ENCODE measurements around the gene CAPN15. TPM values are rescaled to one million over a fixed set of nuclear protein-coding genes. Genes with fewer than 3 reads are reported as not detected.

The CAPN15 gene
- total and polyA plus RNA-seq, 9 of the 15 experiments (the other 6 are each of a cell fraction or from before 2014, with no cell fraction given) = 0.62 to 111 (median 14.2) TPM

DNA sequence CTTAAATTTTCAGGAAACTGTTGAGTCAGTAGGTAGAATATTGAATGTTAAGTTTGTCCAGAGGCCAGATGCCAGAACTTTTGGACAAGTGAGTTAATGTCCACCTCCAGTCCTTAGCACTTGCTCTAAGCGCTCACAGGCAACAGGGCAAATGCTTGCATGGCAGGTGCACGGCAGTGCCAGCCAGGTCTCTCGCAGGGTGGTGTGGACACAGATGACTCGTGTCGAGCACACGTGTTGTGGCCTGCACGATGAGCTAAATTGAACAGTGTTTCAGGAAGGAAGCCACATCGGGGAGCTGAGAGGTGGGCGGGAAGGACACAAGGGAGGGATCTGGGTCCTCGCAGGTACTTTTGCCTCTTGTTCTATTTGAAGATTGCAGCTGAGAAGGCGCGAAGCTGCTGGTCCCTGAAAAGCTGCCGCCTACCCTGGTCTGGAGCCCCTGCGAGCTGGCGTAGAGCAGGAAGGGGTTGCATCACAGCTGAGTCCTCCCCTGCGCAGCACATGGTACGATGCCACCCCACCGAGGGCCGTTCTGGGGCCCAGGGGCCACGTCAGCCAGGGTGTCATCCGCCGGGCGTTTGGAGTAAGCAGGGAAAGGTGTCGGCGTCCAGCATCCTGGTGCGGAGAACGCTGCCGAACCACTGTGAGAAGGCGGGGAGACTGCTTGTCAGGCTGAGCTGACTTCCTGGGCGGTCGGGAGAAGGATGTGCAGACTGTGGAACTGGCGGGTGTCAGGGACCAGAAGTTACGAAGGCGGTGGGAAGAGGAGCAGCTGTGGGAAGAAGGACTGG lies 68.6 kb downstream of the CAPN15 start (continued):
- TF ChIP-seq POLR2G (IDR thresholded peaks at IDR 0.05; ENCODE audit: low read depth, low read length) = no peak

DNA sequence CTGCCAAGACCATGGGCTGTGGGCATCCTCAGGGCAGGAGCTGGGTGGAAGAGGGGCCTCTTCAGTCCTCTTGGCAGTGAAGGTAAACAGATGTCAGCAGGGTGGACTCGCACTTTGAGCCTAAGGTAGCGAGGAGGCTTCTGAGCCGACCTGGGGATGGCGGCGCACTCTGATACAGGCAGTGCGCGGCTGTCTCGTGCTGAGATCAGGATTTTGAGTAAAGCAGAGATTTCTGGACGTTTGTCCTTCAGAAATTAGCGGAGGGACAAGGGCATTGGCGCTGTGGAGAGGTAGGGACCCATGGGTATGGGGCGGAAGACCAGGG lies 69.2 kb downstream of the CAPN15 start:
- no peaks in the 10 kb centered on the region for H3K9me3 ChIP-seq (replicated peaks; ENCODE audit: control insufficient read depth, insufficient read depth, low read depth, low read length)
- no peaks in the 10 kb centered on the region for H3K27me3 ChIP-seq (ENCODE audit: control insufficient read depth in 2 of 2, insufficient read depth in 2 of 2, low read length in 2 of 2)
- H3K4me2 ChIP-seq (ENCODE audit: insufficient read depth, low read length) = no peak overlapping the region
- FAIRE-seq (no peak), DNase-seq (ENCODE audit: extremely low read depth in 1 of 4, low spot score in 3 of 4) (no peak), ATAC-seq (no peak)
- H3K9ac ChIP-seq (ENCODE audit: insufficient read depth in 1 of 2, low read depth in 2 of 2, low read length in 2 of 2) = peak overlapping the region in 1 of 2 experiments; percentile 50; a peak in 2 of 4 replicates
- no peak overlapping the region for H3K4me3 ChIP-seq
- peaks cover 70% of the 10 kb centered on the region for H3K79me2 ChIP-seq (ENCODE audit: control insufficient read depth, insufficient read depth, low read length)
- ChIA-PET POLR2A (no interaction called here), CTCF (ENCODE audit: low intra/inter-chr PET ratio) (no interaction called here)
- H3K36me3 ChIP-seq (ENCODE audit: control insufficient read depth, insufficient read depth, low read length) = peaks cover 50% of the 10 kb centered on the region; the same call in 2 of the 3 replicates
- 91% methylated on average over 12 of the region's 12 CpGs for WGBS (ENCODE audit: insufficient coverage, low coverage, missing lambda C conversion rate)
- peaks cover 5% of the 10 kb centered on the region for H3K9me1 ChIP-seq (ENCODE audit: control insufficient read depth, insufficient read depth, low read length)
- in situ Hi-C loops (cut with MboI) (no loop called here), intact Hi-C loops (cut with micrococcal nuclease) (no loop called here)
- H2AFZ ChIP-seq (ENCODE audit: low read depth, low read length) = no peak overlapping the region
- no TSS peak for BruUV-seq (replicated peaks)
- H3K4me1 ChIP-seq (replicated peaks in 1 of 2; ENCODE audit: control insufficient read depth in 2 of 2, insufficient read depth in 2 of 2, low read length in 2 of 2) = peaks cover 0 to 37% of the 10 kb centered on the region in 2 experiments; a peak in 3 of 5 replicates
- H3K27ac ChIP-seq (ENCODE audit: extremely low read depth, low read depth, low read length) = no peak overlapping the region
- H4K20me1 ChIP-seq (replicated peaks; ENCODE audit: control insufficient read depth, insufficient read depth, low read length) = peaks cover 6% of the 10 kb centered on the region
- TF ChIP-seq, protein P1, sequence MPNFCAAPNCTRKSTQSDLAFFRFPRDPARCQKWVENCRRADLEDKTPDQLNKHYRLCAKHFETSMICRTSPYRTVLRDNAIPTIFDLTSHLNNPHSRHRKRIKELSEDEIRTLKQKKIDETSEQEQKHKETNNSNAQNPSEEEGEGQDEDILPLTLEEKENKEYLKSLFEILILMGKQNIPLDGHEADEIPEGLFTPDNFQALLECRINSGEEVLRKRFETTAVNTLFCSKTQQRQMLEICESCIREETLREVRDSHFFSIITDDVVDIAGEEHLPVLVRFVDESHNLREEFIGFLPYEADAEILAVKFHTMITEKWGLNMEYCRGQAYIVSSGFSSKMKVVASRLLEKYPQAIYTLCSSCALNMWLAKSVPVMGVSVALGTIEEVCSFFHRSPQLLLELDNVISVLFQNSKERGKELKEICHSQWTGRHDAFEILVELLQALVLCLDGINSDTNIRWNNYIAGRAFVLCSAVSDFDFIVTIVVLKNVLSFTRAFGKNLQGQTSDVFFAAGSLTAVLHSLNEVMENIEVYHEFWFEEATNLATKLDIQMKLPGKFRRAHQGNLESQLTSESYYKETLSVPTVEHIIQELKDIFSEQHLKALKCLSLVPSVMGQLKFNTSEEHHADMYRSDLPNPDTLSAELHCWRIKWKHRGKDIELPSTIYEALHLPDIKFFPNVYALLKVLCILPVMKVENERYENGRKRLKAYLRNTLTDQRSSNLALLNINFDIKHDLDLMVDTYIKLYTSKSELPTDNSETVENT (CRISPR knock-in tag; IDR thresholded peaks at IDR 0.05) = no peak
- TF ChIP-seq, protein P2, sequence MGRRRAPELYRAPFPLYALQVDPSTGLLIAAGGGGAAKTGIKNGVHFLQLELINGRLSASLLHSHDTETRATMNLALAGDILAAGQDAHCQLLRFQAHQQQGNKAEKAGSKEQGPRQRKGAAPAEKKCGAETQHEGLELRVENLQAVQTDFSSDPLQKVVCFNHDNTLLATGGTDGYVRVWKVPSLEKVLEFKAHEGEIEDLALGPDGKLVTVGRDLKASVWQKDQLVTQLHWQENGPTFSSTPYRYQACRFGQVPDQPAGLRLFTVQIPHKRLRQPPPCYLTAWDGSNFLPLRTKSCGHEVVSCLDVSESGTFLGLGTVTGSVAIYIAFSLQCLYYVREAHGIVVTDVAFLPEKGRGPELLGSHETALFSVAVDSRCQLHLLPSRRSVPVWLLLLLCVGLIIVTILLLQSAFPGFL (CRISPR knock-in tag; IDR thresholded peaks at IDR 0.05) = no peak
- TF ChIP-seq, protein P3, sequence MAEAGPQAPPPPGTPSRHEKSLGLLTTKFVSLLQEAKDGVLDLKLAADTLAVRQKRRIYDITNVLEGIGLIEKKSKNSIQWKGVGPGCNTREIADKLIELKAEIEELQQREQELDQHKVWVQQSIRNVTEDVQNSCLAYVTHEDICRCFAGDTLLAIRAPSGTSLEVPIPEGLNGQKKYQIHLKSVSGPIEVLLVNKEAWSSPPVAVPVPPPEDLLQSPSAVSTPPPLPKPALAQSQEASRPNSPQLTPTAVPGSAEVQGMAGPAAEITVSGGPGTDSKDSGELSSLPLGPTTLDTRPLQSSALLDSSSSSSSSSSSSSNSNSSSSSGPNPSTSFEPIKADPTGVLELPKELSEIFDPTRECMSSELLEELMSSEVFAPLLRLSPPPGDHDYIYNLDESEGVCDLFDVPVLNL (CRISPR knock-in tag; IDR thresholded peaks at IDR 0.05; ENCODE audit: low read depth) = no peak
- TF ChIP-seq FOSL1 (tag; conservative IDR thresholded peaks at IDR 0.05) (no peak), NBN (IDR thresholded peaks at IDR 0.05; ENCODE audit: low read depth) (no peak), RBM25 (IDR thresholded peaks at IDR 0.05; ENCODE audit: low read depth, low read length, severe bottlenecking) (no peak), KDM5B (IDR thresholded peaks at IDR 0.05; ENCODE audit: insufficient replicate concordance, low read depth, low read length) (no peak), TCF7L2 (IDR thresholded peaks at IDR 0.05; ENCODE audit: low read depth, low read length) (no peak), RHOXF2B (CRISPR knock-in tag; conservative IDR thresholded peaks at IDR 0.05) (no peak), NFATC3 (IDR thresholded peaks at IDR 0.05) (no peak), LARP7 (IDR thresholded peaks at IDR 0.05) (no peak), ZBED1 (IDR thresholded peaks at IDR 0.05) (no peak), RFX5 (IDR thresholded peaks at IDR 0.05; ENCODE audit: low read depth, low read length) (no peak)
- TF ChIP-seq, protein P4, sequence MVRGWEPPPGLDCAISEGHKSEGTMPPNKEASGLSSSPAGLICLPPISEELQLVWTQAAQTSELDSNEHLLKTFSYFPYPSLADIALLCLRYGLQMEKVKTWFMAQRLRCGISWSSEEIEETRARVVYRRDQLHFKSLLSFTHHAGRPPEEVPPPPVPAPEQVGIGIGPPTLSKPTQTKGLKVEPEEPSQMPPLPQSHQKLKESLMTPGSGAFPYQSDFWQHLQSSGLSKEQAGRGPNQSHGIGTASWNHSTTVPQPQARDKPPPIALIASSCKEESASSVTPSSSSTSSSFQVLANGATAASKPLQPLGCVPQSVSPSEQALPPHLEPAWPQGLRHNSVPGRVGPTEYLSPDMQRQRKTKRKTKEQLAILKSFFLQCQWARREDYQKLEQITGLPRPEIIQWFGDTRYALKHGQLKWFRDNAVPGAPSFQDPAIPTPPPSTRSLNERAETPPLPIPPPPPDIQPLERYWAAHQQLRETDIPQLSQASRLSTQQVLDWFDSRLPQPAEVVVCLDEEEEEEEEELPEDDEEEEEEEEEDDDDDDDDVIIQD (CRISPR knock-in tag; IDR thresholded peaks at IDR 0.05) = no peak

All from K562 (cell line).